Measurements from ENCODE around the gene INKA2.

INKA2 gene

GRCh38 chr1:111699268-111699667, 39.9 kb downstream of the INKA2 start:
- no peak overlapping the region for H3K4me3 ChIP-seq (replicated peaks; ENCODE audit: low read depth, low read length)
- no peak for TF ChIP-seq CTCF (IDR thresholded peaks at IDR 0.05; ENCODE audit: low read length, missing control alignments)
- no peak for DNase-seq (ENCODE audit: low read depth)

GRCh38 chr1:111696330-111696729, 42.9 kb downstream of the INKA2 start:
- TF ChIP-seq CTCF (IDR thresholded peaks at IDR 0.05; ENCODE audit: low read length, missing control alignments): no peak
- H3K4me3 ChIP-seq (replicated peaks; ENCODE audit: low read depth, low read length): no peak overlapping the region
- DNase-seq (ENCODE audit: low read depth): no peak

- no peak for DNase-seq (ENCODE audit: low read depth)
- no peak for TF ChIP-seq CTCF (IDR thresholded peaks at IDR 0.05; ENCODE audit: low read length, missing control alignments)
- no peak overlapping the region for H3K4me3 ChIP-seq (replicated peaks; ENCODE audit: low read depth, low read length)
These were observed 43.4 kb downstream of the INKA2 start for GRCh38 chr1:111695801-111696200.

- H3K4me3 ChIP-seq (replicated peaks; ENCODE audit: low read depth, low read length): no peak overlapping the region
- DNase-seq (ENCODE audit: low read depth): no peak
- no peak for TF ChIP-seq CTCF (IDR thresholded peaks at IDR 0.05; ENCODE audit: low read length, missing control alignments)
These were observed 47.3 kb downstream of the INKA2 start for GRCh38 chr1:111691886-111692285.

GRCh38 chr1:111690306-111690617, 48.9 kb downstream of the INKA2 start:
- TF ChIP-seq CTCF (IDR thresholded peaks at IDR 0.05; ENCODE audit: low read length, missing control alignments): no peak
- no peak overlapping the region for H3K4me3 ChIP-seq (replicated peaks; ENCODE audit: low read depth, low read length)
- DNase-seq (ENCODE audit: low read depth): peak; percentile 92

All from fibroblast of pulmonary artery (primary cell).